CD4-positive, alpha-beta T cell treated with Interleukin-10 for 1 hour (primary cell): Measurements from ENCODE around the gene PPME1.

Experiments
- DNase-seq: peaks from one replicate; pipeline ENCODE4 v3.0.0-alpha.2; 2020

The PPME1 gene

DNA sequence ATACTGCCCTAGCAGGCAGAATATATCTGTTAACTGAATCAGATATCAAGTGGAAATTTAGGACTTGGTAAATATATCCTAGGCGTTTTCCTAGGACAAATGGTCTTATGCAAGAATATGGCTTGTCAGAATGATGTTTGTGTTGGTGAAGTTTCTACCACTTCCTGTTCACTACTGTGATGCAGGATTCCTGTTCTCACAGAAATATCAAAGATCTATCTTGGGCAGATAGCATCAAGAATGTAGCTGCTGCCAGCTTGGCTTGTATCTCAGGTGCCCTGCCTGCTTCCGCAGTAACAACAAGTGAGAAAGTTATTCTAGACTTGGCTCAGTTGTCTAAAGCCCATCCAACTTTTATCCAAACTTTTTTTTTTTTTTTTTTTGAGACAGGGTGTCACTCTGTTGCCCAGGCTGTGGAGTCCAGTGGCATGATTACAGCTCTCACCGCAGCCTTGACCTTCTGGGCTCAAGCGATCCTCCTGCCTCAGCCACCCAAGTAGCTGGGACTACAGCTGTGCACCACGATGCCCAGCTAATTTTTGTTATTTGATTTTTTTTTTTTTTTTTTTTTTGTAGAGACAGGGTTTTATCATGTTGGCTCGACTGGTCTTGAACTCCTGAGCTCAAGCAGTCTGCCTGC is 61.3 kb downstream of the PPME1 start:
- DNase-seq, result peak; percentile 45

GRCh38 chr11:74233683-74234082 is 62.6 kb downstream of the PPME1 start:
- DNase-seq, result no peak

DNA sequence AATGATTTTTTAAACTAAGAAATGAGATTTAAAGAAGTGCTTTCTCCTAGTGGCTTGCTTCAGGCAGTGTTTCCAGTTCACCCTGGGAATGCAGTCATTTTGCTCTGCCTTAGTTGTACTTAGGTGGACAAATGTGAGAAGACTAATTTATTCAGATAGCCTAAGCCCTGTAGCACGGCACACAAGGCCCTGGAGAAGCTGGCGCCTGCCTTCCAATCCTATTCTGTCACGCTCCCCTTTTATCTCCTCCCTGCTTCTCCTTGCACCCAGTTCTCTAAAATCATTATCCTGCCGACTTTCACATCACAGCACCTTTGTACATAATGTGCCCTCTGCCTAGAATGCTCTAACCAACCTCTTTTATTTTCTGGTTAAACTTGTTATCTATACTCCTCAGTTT is 64.0 kb downstream of the PPME1 start:
- no peak for DNase-seq

GRCh38 chr11:74237541-74237940 is 66.5 kb downstream of the PPME1 start:
- no peak for DNase-seq

- no peak for DNase-seq
These were observed 67.2 kb downstream of the PPME1 start for GRCh38 chr11:74238243-74238642.

- DNase-seq, result no peak
These were observed 77.4 kb downstream of the PPME1 start for GRCh38 chr11:74248469-74248868.

- no peak for DNase-seq
These were observed 78.4 kb downstream of the PPME1 start for GRCh38 chr11:74249496-74249895.

DNA sequence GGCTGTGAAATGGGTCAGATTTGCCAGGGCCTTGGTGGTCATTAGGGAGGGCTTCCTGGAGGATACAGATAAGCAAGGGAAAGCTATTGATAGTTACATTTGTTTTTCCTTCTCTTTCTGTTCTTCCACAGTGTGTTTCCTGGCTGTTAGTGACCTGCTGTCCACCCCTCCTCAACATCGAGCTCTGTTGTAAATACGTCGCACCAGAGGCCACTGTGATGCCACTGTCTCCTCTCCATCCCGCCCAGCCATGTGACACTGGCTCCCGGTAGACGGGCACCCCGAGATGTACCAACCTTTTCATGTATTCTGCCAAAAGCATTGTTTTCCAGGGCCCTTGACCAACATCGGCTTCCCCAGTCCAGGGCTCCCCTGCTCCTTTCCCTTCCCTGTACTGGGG is 82.3 kb downstream of the PPME1 start:
- DNase-seq, result no peak

- DNase-seq, result peak; percentile 67
These were observed 84.8 kb downstream of the PPME1 start for GRCh38 chr11:74255741-74256375.

DNA sequence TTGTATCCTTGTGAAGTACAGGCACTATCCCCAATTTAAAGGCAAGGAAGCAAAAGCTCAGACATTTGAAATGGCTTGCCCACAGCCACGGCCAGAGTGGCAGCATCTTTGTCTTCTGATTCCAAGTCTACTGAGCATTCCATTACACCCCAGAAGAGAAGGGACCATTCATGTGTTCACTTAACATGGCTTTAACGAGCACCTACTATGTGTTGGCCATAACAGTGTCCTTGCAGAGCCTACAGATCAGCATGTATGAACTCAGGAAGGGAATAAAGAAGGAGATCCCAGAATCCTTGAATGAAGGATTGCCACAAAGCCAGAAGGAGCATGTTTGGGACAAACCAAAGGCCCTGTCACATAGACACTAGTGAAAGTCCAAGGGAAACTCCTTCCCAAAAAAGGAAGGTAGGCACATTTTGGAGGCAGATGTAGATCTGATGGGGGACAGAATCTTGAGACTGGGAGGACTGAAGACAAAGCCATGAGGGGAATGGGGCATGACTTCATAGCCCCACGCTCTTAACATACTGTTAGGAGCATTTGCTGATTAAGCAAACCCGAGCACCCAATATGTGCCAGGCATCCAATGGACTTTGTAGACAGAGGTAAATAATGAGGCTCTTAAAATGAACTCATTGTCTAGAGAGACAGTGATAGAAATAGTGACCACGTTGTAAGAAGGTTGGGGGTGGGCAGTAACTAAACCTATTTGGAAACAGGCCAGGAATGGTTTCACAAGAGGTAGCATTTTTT is 85.5 kb downstream of the PPME1 start:
- no peak for DNase-seq

DNA sequence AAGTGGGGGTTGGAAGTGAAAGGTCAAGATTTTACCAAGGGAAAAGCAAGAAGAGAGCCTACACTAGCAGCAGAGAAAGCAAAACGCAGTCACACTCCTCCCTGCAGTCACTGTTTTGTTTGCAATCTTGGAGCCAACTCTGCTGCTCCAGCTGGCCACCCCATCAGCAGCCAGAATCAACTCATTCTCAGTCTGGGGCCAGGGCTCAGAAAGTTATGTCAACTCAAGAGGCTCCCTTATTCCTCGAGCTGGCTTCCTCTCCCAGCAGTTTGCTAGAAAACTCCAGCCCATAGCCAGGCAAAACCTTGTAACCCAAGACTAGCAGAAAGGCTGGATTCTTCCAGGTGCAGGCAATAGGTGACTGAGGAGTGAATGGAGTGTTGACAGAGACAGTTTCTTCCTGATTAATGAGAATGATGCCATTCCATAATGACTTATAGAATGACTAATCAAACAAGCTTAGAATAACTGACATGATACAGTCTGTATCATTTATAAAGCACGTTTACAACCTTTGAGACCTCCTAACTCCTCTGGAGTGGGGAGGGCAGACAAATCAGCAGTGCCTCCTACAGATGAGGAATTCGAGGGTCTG is 87.0 kb downstream of the PPME1 start:
- DNase-seq, result no peak

DNA sequence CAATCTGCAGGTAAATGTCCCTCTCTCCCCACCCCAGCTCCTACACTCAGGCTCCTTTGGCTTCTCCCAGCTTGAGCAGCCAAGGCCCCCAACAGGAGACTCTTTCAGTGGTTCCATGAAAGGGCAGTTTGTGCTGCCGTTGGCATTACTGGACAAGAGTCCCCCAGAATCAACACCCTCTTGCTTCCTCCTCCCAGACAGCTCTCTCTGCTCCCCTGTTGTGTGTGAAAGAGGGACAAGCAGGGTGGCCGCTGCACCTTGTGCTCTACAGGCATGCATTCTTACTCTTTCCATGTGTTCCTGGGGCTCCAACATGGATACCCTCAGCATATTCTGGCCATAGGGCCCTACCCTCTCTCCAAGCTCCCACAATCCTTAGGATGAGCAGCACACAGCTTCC is 91.6 kb downstream of the PPME1 start:
- DNase-seq, result no peak

DNA sequence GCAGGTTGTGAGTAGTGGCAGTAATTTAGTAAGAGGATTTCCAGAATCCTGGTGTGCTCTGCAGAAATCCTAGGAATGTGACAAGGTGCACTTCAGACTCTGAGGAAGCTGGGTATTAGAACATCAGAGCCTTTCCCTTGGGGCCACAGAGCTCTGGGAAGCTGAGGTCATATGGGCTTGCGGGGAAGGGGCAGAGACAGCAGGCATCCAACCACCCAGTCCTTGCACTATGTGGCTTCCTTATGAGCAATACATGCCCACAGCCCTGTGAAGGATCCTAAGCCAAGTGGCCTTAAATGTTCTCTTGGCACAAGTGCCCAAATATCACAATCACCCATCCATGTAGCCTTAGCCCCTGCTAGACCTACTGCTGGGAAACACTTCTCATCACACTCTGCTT is 94.2 kb downstream of the PPME1 start:
- no peak for DNase-seq

DNA sequence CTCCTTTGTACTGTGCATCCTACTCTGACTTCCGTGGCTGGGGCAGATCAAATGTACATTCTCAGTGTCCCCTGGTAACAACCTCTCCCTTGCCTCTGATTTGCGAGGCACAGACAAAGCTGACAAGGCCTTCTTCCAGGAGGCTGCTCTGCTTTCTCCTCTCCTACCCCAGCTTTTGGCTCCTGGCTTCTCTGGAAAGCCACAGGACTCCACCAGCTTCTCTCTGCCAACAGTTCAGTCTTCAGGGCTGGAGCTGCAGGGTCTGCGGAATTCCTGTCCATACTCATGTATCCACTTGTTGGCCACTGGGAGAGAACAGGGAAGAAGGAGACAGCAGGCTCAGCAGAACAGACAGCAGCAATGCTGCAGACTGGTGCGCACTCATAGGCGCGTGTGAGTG is 95.9 kb downstream of the PPME1 start:
- no peak for DNase-seq

DNA sequence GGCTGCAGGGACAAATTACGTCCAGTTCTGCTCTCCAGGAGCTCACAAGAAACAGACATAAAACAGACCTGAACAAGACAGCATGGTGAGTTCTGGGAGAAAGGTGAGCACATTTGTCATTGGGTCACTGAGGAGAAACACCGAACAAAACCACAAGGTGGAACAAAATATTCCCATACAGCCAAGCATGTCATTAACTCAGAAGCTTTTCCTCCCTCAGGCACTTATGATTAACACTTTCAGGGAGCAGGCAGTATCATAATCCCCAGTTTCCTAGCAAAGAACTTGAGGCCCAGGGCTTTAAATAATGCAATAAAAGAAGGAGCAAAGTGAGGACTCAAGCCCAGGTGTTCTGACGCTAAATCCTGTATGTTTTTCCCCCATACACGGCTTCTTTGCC is 97.4 kb downstream of the PPME1 start:
- DNase-seq, result no peak

DNA sequence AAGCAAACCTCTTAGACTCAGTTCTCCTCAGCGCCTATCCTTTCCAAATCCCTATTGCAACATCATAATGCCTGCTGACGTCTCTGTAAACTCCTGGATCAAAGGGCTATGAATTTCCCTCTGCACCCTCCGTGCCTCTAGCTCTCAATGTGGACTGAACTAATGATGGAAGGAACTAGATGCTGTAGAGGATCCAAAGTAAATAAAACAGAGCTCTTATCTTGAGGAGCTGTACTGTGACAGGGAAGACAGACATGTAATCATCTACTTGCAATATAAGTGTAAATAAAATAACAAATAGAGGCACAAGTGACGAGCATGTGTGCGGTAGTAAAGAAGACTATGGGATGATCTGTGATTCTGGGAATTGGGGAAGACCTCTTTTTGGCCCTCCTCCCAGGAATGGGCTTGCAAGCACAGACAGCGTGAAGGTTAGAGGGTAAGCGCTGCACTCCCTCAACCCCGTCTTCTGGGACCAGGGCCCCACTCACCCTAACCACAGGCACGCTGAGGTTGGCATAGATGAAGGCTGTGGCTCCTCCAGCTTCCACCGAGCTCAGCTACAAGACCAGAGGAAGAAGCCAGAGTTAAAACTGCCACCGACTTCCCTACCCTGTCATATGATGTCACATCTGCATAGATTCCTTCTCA is 98.2 kb downstream of the PPME1 start:
- peak; percentile 8 for DNase-seq

DNA sequence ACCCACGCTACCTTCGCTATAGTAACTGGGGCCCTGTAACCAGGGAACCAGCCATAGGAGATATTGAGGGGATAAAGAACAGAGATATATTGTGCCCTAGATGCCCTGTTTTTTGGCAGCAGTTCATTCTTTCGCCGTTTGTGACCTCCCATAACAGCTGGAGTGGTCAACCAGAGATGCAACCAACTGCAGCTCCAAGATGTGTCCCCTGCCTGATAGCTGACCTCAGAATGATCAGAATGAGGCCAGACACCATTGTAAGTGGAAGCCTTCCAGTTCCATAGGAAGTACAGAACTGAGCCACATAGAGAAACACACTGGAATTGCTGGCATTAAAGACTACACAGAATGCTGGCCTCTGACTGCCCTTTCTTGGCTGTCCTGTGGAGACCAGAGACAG is 101.2 kb downstream of the PPME1 start:
- DNase-seq, result no peak

- no peak for DNase-seq
These were observed 105.5 kb downstream of the PPME1 start for GRCh38 chr11:74276581-74276980.

GRCh38 chr11:74278103-74278502 is 107.0 kb downstream of the PPME1 start:
- no peak for DNase-seq

DNA sequence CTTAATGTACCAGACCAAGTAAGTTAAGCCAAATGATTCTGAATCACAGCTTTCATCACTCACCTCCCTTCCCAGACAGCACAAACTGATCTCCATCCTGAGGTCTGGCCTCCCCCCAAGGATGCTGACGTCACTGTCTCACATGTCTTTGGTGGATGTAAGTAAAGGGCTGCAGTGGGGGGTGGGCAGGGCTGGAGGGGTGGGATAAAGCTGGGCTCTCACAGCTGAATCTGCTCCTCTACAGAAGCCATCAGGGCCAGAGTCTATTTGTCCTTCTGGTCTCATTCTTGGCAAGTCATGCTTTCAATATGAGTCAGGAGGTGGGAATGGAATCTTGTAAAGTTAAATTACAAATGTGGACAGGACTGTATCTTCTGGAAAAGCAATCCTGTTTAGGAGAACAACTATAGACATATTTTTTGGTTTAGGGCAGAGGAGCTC is 107.7 kb downstream of the PPME1 start:
- DNase-seq, result no peak

- no peak for DNase-seq
These were observed 108.2 kb downstream of the PPME1 start for GRCh38 chr11:74279256-74279655.

DNA sequence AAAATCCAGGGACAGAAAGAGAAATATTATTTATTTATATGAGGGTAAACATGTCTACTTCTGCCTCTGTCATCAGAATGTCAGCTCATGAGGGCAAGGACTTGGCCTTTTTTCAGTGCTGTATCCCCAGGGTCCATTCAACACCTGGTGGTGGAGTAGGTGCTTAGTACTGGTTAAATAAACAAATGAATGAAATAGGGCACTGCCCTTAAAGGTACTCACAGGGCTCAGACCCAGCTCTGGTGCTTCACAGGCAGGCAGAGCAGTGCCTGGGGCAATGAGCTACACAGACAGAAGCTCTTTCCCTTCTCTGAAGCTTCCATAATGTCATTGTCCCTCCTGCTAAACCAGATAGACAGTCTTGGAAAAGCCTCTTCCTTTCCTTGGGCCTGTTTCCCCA is 109.4 kb downstream of the PPME1 start:
- DNase-seq, result no peak

DNA sequence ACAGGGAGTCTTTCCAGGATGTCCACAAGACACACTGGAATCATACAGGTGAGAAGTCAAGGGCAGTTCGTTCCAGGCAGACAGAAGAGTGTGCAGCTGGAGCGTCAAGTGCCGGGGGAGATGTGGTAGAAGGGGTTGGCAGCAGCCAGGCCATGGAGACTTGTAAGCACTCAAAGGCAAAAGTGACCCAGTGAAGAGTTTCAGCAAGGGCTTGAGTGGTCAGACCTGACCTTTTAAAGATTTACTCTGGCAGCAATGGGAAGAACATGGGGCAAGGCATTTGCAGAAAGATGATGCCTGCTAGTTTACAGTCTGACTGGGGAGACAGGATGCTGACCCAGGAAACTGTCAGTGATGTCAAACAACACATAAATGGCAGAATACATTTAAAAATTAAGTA is 111.3 kb downstream of the PPME1 start:
- no peak for DNase-seq
